ENCODE data around the gene CYTH1. TPM values are rescaled to one million over a fixed set of nuclear protein-coding genes. Genes with fewer than 3 reads are reported as not detected.

Gene CYTH1
- total and polyA plus RNA-seq, 4 donors = 15.4 to 32.1 (median 20.6) TPM

DNA sequence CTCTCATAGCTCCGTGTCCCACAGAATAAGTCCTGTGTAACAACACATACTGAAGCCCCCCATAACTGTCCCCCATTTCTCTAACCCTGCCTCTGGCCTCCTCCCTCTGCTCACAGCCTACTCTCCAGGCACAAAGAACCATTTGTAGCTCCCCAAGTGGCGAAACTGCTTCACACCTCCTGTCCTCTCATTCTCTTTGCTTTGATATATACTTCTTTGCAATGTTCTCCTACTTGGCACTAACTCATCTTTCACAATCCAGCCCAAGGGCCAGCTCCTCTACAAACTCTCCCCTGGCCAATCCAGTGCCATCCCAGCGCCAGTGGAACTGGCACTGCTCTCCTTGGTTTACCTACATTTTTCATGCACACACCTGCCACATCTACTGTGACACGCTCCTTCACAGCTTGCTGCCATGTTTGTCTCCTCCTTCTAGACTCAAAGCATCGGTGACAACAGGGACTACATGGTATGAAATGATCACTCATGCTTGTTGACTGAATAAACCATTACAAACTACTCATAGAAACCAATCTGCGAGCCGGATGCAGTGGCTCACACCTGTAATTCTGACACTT is 12.8 kb downstream of the CYTH1 start:
- Histone ChIP-seq H3K9me3 (ENCODE audit: control insufficient read depth in 4 of 4, low read length in 3 of 4) (no peaks in the 10 kb centered on the region), H3K4me3 (ENCODE audit: low read depth in 1 of 3, low read length in 3 of 3) (no peak overlapping the region), H3K27ac (ENCODE audit: low read depth in 1 of 2, low read length in 2 of 2) (no peak overlapping the region), H3K9ac (ENCODE audit: low read depth in 1 of 2, low read length in 2 of 2) (no peak overlapping the region), H3K36me3 (ENCODE audit: control insufficient read depth in 4 of 4, insufficient read depth in 3 of 4, low read depth in 1 of 4, low read length in 3 of 4) (no peaks in the 10 kb centered on the region), H3K27me3 (ENCODE audit: control insufficient read depth in 4 of 4, insufficient read depth in 4 of 4, low read length in 3 of 4) (no peaks in the 10 kb centered on the region), H3K4me1 (ENCODE audit: control insufficient read depth in 4 of 4, insufficient read depth in 4 of 4, low read length in 3 of 4) (peaks cover 12 to 23% (median 18%) of the 10 kb centered on the region in 4 donors)
- TF ChIP-seq RAD21 (IDR thresholded peaks at IDR 0.05) (peak in 1 of 2 donors; percentile 38), FOXA2 (IDR thresholded peaks at IDR 0.05) (no peak), RXRA (IDR thresholded peaks at IDR 0.05) (peak in 1 of 2 donors; percentile 43), HNF4G (IDR thresholded peaks at IDR 0.05) (no peak), HNF4A (conservative IDR thresholded peaks at IDR 0.05) (peak; percentile 29 to 32), YY1 (IDR thresholded peaks at IDR 0.05) (no peak)
- DNase-seq (ENCODE audit: low spot score) = no peak
- 80% methylated on average over 7 of the region's 7 CpGs for WGBS

GRCh38 chr17:78767806-78768205 is 14.3 kb downstream of the CYTH1 start:
- no peak for TF ChIP-seq FOXA2 (IDR thresholded peaks at IDR 0.05)
- TF ChIP-seq NR2F2 (IDR thresholded peaks at IDR 0.05) = no peak
- TF ChIP-seq, protein P1, sequence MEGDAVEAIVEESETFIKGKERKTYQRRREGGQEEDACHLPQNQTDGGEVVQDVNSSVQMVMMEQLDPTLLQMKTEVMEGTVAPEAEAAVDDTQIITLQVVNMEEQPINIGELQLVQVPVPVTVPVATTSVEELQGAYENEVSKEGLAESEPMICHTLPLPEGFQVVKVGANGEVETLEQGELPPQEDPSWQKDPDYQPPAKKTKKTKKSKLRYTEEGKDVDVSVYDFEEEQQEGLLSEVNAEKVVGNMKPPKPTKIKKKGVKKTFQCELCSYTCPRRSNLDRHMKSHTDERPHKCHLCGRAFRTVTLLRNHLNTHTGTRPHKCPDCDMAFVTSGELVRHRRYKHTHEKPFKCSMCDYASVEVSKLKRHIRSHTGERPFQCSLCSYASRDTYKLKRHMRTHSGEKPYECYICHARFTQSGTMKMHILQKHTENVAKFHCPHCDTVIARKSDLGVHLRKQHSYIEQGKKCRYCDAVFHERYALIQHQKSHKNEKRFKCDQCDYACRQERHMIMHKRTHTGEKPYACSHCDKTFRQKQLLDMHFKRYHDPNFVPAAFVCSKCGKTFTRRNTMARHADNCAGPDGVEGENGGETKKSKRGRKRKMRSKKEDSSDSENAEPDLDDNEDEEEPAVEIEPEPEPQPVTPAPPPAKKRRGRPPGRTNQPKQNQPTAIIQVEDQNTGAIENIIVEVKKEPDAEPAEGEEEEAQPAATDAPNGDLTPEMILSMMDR (IDR thresholded peaks at IDR 0.05; ENCODE audit: low read depth, low read length, missing input control) = no peak
- no peak for TF ChIP-seq MAX (IDR thresholded peaks at IDR 0.05)
- no peak for TF ChIP-seq FOXA1 (IDR thresholded peaks at IDR 0.05)
- no peak for TF ChIP-seq RXRA (IDR thresholded peaks at IDR 0.05)
- TF ChIP-seq ATF3 (IDR thresholded peaks at IDR 0.05) = no peak
- peaks cover 8 to 23% (median 18%) of the 10 kb centered on the region in 4 donors for H3K4me1 ChIP-seq (ENCODE audit: control insufficient read depth in 4 of 4, insufficient read depth in 4 of 4, low read length in 3 of 4)
- no peaks in the 10 kb centered on the region for H3K27me3 ChIP-seq (ENCODE audit: control insufficient read depth in 4 of 4, insufficient read depth in 4 of 4, low read length in 3 of 4)
- no peak overlapping the region for H3K27ac ChIP-seq (ENCODE audit: low read depth in 1 of 2, low read length in 2 of 2)
- H3K9me3 ChIP-seq (ENCODE audit: control insufficient read depth in 4 of 4, low read length in 3 of 4) = no peaks in the 10 kb centered on the region
- H3K36me3 ChIP-seq (ENCODE audit: control insufficient read depth in 4 of 4, insufficient read depth in 3 of 4, low read depth in 1 of 4, low read length in 3 of 4) = no peaks in the 10 kb centered on the region
- WGBS = 78% methylated on average over 4 of the region's 4 CpGs
- no peak overlapping the region for H3K4me3 ChIP-seq (ENCODE audit: low read depth in 1 of 3, low read length in 3 of 3)
- no peak for DNase-seq (ENCODE audit: low spot score)
- H3K9ac ChIP-seq (ENCODE audit: low read depth in 1 of 2, low read length in 2 of 2) = no peak overlapping the region

DNA sequence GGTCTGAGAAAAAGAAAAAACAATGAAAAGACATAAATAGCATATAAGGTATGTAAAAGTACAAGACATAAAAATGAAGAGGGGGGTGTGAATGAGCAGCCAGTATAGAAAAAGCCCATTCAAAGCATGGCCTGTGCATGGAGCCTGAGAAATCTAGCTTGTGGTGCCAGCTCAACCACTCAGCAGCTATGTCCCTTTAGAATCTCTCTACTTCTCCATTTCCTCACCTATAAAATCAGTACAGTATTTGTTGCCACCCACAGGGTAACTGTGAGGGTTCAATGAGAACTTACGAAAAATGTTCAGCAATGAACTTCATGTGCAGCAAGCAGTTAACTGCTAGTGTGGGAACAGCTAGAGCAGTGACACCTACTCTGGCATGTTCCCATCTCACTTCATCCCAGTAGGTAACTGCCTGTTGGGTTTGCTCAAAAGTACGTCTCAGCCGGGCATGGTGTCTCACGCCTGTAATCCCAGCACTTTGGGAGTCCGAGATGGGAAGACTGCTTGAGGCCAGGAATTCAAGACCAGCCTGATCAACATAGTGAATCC is 15.3 kb downstream of the CYTH1 start:
- H3K27ac ChIP-seq (ENCODE audit: low read depth in 1 of 2, low read length in 2 of 2) = no peak overlapping the region
- no peaks in the 10 kb centered on the region for H3K36me3 ChIP-seq (ENCODE audit: control insufficient read depth in 4 of 4, insufficient read depth in 3 of 4, low read depth in 1 of 4, low read length in 3 of 4)
- no peak for DNase-seq (ENCODE audit: low spot score)
- 83% methylated on average over 5 of the region's 5 CpGs for WGBS
- no peaks in the 10 kb centered on the region for H3K9me3 ChIP-seq (ENCODE audit: control insufficient read depth in 4 of 4, low read length in 3 of 4)
- no peak overlapping the region for H3K9ac ChIP-seq (ENCODE audit: low read depth in 1 of 2, low read length in 2 of 2)
- no peaks in the 10 kb centered on the region for H3K27me3 ChIP-seq (ENCODE audit: control insufficient read depth in 4 of 4, insufficient read depth in 4 of 4, low read length in 3 of 4)
- no peak overlapping the region for H3K4me3 ChIP-seq (ENCODE audit: low read depth in 1 of 3, low read length in 3 of 3)
- peaks cover 13 to 23% (median 17%) of the 10 kb centered on the region in 4 donors for H3K4me1 ChIP-seq (ENCODE audit: control insufficient read depth in 4 of 4, insufficient read depth in 4 of 4, low read length in 3 of 4)
- TF ChIP-seq, protein P2, sequence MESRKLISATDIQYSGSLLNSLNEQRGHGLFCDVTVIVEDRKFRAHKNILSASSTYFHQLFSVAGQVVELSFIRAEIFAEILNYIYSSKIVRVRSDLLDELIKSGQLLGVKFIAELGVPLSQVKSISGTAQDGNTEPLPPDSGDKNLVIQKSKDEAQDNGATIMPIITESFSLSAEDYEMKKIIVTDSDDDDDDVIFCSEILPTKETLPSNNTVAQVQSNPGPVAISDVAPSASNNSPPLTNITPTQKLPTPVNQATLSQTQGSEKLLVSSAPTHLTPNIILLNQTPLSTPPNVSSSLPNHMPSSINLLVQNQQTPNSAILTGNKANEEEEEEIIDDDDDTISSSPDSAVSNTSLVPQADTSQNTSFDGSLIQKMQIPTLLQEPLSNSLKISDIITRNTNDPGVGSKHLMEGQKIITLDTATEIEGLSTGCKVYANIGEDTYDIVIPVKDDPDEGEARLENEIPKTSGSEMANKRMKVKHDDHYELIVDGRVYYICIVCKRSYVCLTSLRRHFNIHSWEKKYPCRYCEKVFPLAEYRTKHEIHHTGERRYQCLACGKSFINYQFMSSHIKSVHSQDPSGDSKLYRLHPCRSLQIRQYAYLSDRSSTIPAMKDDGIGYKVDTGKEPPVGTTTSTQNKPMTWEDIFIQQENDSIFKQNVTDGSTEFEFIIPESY (IDR thresholded peaks at IDR 0.05) = no peak
- TF ChIP-seq JUND (IDR thresholded peaks at IDR 0.05) = no peak
- TF ChIP-seq, protein P3, sequence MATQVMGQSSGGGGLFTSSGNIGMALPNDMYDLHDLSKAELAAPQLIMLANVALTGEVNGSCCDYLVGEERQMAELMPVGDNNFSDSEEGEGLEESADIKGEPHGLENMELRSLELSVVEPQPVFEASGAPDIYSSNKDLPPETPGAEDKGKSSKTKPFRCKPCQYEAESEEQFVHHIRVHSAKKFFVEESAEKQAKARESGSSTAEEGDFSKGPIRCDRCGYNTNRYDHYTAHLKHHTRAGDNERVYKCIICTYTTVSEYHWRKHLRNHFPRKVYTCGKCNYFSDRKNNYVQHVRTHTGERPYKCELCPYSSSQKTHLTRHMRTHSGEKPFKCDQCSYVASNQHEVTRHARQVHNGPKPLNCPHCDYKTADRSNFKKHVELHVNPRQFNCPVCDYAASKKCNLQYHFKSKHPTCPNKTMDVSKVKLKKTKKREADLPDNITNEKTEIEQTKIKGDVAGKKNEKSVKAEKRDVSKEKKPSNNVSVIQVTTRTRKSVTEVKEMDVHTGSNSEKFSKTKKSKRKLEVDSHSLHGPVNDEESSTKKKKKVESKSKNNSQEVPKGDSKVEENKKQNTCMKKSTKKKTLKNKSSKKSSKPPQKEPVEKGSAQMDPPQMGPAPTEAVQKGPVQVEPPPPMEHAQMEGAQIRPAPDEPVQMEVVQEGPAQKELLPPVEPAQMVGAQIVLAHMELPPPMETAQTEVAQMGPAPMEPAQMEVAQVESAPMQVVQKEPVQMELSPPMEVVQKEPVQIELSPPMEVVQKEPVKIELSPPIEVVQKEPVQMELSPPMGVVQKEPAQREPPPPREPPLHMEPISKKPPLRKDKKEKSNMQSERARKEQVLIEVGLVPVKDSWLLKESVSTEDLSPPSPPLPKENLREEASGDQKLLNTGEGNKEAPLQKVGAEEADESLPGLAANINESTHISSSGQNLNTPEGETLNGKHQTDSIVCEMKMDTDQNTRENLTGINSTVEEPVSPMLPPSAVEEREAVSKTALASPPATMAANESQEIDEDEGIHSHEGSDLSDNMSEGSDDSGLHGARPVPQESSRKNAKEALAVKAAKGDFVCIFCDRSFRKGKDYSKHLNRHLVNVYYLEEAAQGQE (IDR thresholded peaks at IDR 0.05) = no peak
- TF ChIP-seq YY1 (IDR thresholded peaks at IDR 0.05) = no peak
- TF ChIP-seq HNF4G (IDR thresholded peaks at IDR 0.05) = no peak
- TF ChIP-seq FOXA2 (IDR thresholded peaks at IDR 0.05) = no peak
- TF ChIP-seq, protein P1 (IDR thresholded peaks at IDR 0.05; ENCODE audit: low read depth, low read length, missing input control) = no peak
- no peak for TF ChIP-seq ATF3 (IDR thresholded peaks at IDR 0.05)
- no peak for TF ChIP-seq HNF4A (conservative IDR thresholded peaks at IDR 0.05)
- no peak for TF ChIP-seq TAF1 (conservative IDR thresholded peaks at IDR 0.05)
- TF ChIP-seq RAD21 (IDR thresholded peaks at IDR 0.05) = no peak
- TF ChIP-seq EGR1 (IDR thresholded peaks at IDR 0.05; ENCODE audit: low read depth in 2 of 2) = no peak
- TF ChIP-seq NR2F2 (IDR thresholded peaks at IDR 0.05) = no peak
